Epidermal melanocyte (primary cell): Measurements from ENCODE around the gene ANKRD13A.
"Not testable (repeated sequence)": the region's sequence is repeated elsewhere in the genome, so short reads cannot be mapped to it uniquely, and the experiment has no call there.

Source experiments
- DNase-seq: peaks from one replicate; pipeline ENCODE4 v3.0.0; 2011; ENCODE audit warnings: low spot score; ENCODE audit not compliant: insufficient read length

The ANKRD13A gene

DNA sequence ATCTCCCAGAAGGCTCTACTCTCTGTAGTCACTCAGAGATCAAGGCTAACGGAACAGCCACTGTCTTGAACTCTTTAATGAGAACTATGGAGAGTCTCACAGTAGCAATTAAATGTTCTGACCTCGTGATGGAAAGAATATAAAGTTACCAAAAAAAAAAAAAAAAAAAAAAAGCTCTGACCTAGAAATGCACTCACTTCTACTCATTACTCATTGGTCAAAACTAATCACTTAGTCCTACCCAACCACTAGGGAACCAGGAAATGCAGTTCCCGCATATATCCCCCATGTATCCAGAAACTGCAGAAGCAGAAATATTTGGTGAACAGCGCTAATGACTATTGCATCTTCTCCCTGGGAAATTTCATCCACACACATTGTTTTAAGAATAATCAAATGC is 78.6 kb downstream of the ANKRD13A start:
- no peak for DNase-seq

DNA sequence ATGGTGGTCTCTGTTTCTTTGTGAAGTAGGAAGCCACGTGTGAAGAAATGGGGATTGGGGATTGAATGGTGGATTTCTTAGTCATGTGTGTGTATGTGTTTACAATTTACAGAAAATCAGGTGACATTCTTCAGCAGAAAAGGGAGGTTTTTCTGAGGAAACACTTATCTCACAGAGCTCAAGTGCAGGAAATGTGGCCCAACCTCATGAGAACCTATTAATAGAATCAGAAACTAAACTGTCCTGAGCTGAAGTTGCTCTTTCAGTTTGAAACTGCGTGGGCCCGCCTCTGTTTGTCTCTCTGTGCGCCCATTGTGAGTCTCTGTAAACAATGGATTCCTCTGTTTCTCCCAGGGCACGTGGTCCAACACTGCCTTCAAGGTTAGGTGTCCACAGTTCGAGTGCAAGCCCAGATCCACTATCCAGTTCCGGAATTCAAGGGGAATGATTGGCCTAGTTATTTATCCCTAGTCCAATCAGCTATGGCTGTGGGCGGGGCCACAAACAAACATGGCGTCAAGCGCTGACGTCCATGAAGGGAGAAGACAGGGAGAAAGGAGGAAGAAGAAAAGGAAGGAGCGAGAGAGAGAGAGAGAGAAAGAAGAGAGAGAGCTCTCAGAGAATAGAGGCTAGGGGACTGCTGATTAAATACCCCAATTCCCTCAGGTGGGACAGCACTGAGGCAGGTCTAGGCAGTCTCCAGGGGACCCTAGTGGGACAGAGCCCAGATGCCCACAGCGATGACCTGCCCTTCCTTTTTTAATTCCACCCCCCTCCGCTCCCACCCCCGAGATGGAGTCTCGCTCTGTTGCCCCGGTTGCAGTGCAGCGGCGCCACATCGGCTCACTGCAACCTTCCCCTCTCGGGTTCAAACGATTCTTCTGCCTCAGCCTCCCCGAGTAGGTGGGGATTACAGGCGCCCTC is 80.5 kb downstream of the ANKRD13A start:
- DNase-seq = peak; percentile 50

DNA sequence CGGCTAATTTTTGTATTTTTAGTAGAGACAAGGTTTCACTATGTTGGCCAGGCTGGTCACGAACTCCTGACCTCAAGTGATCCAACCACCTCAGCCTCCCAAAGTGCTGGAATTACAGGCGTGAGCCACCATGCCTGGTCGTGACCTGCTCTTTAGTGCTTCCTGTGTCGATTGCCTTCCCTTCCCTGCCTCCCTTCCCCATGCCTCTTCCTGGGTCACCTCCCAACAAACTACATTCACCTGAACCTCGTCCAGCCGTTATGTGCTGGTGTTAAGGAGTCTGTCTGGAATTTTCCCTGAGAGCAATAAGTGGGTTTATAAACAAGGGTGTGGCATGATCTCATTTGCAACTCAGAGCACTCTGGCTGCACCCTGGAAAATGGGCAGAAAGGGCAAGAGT is 81.2 kb downstream of the ANKRD13A start:
- DNase-seq = no peak

DNA sequence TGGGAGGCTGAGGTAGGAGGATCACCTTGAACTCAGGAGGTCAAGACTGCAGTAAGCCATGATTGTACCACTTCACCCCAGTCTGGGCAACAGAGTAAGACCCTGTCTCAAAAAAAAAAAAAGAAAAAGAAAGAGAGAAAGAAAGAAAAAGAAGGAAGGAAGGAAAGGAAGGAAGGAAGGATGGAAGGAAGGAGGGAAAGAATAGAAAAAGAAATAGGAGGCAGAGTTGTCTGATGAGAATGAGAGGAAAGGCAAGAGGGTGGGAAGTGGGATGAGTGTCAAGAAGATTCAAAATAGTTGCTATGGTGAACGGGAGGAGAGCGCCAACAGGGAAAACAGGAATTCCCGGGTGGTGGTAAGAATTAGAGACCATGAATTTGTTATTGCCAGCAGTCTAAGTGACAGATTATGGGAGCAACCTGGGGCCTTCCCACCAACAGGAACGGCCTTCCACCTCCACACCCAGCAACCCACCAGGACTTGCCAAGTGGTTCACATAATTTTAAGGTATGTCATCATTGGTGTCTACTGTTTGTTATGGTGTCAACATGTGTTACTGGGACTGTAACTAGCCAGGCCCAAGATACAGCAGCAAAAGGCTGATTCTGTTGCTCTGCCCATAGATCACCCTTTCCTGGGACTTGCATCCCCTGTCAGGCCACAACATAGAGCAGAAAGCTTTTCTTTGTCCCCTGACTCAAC is 85.2 kb downstream of the ANKRD13A start:
- no peak for DNase-seq

DNA sequence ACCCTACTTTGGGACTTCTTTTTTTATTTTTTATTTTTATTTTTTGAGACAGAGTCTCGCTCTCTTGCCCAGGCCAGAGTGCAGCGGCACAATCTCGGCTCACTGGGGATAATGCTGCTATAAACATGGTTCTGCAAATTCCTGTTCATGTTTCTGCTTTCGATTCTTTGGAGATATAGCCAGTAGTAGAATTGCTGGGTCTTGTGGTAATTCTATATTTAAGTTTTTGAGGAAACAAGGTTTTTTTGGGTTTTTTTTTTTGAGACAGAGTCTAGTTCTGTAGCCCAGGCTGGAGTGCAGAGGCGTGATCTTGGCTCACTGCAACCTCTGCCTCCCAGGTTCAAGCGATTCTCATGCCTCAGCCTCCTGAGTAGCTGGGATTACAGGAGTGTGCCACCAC is 89.0 kb downstream of the ANKRD13A start:
- not testable (repeated sequence) for DNase-seq

DNA sequence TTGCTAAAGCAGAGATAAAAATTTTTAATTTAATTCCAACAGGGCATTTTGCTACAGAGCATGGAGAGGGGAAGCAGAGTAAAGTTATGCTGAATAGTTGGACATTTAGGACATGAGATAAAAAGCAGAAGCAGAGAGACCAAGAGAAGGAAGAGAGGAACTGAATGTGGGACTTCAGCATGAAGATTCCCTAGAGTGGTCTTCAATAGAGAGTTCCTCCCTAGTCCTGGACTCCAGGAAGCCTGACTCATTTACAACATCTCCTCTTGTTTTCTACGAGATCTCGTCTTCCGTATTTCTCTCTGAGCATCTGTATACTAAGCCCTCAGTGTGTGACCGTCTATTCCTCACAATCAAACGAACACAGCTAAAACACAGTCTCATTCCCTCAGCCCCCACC is 89.7 kb downstream of the ANKRD13A start:
- DNase-seq = no peak
